RWPE1 (cell line): ENCODE results near the gene VPS37C.
"Not testable (repeated sequence)": the region's sequence is repeated elsewhere in the genome, so short reads cannot be mapped to it uniquely, and the experiment has no call there.

Experiments used
- CTCF ChIA-PET: fragments of 350-600 bp; sonication (Branson Sonifier 250); formaldehyde crosslinking; extraction: SDS; loops from one replicate; lab custom pipeline; 2021; lab: Yijun Ruan, JAX
- POLR2A ChIA-PET: fragments of 400-600 bp; formaldehyde crosslinking; extraction: SDS; loops from one replicate; lab custom pipeline; 2020; ENCODE audit warnings: antibody characterized with exemption; ENCODE audit not compliant: low non-redundant PET; lab: Yijun Ruan, JAX
- DNase-seq: peaks from one replicate; pipeline ENCODE4 v3.0.0; 2012; ENCODE audit warnings: low spot score
- H3K27ac ChIP-seq: fragments of 450-650 bp; 2 replicates; pipeline ENCODE4 v1.5.1; 2017
- TF ChIP-seq, protein P1 (sequence below): fragments of 450-650 bp; conservative IDR thresholded peaks from 2 replicates; pipeline ENCODE4 v1.5.1; 2017; ENCODE audit warnings: low read depth, mild to moderate bottlenecking

Gene VPS37C

DNA sequence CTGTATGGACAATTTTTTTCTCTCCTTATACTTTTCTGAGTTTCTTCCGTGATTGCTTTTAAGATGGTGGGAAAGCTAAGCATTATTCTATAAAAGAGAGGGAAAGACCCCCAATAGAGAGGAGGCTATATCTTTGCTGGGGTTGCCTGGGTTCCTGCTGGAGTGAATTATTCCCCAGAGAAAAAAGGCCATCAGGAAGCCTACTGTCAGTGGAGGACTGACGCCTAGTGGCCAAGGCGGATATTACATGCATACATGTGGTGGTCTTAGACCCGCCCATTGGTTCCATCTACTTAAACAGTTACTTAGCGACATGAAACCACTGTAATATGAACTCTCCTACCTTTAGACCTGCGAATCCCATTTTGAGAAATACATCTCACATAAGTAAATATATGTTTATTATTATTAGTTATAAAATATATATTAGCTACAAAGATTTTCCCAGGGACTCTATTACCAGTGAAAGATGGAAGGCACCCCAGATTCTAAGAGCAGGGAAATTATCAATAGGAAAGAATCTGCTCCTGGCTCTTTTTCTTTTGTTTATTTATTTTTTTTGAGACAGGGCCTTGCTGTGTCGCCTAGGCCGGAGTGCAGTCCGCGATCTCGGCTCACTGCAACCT lies 26.4 kb upstream of the VPS37C start:
- ChIA-PET POLR2A (no interaction called here), CTCF (interaction anchor here (0.5 to 1.8 kb wide), 10 partner anchors 8 to 429 kb away, joined by 3 to 5 read pairs (median 3); no protein-coding TSS in a partner anchor)
- H3K27ac ChIP-seq = no peak overlapping the region
- DNase-seq = peak; percentile 70
- TF ChIP-seq, protein P1, sequence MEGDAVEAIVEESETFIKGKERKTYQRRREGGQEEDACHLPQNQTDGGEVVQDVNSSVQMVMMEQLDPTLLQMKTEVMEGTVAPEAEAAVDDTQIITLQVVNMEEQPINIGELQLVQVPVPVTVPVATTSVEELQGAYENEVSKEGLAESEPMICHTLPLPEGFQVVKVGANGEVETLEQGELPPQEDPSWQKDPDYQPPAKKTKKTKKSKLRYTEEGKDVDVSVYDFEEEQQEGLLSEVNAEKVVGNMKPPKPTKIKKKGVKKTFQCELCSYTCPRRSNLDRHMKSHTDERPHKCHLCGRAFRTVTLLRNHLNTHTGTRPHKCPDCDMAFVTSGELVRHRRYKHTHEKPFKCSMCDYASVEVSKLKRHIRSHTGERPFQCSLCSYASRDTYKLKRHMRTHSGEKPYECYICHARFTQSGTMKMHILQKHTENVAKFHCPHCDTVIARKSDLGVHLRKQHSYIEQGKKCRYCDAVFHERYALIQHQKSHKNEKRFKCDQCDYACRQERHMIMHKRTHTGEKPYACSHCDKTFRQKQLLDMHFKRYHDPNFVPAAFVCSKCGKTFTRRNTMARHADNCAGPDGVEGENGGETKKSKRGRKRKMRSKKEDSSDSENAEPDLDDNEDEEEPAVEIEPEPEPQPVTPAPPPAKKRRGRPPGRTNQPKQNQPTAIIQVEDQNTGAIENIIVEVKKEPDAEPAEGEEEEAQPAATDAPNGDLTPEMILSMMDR = peak; percentile 91

GRCh38 chr11:61186504-61186903 lies 25.3 kb upstream of the VPS37C start:
- DNase-seq = no peak
- no peak overlapping the region for H3K27ac ChIP-seq
- POLR2A ChIA-PET = no interaction called here
- TF ChIP-seq, protein P1 = no peak
- CTCF ChIA-PET = interaction anchor here (1.8 kb wide), 1 partner anchor 223 kb away, joined by 4 read pairs; no protein-coding TSS in a partner anchor

GRCh38 chr11:61183645-61184044 lies 22.4 kb upstream of the VPS37C start:
- POLR2A ChIA-PET = no interaction called here
- CTCF ChIA-PET = no interaction called here
- no peak overlapping the region for H3K27ac ChIP-seq
- DNase-seq = no peak
- TF ChIP-seq, protein P1 = no peak

GRCh38 chr11:61181489-61181888 lies 20.3 kb upstream of the VPS37C start:
- DNase-seq = no peak
- CTCF ChIA-PET = interaction anchor here (0.6 kb wide), 1 partner anchor 406 kb away, joined by 3 read pairs; no protein-coding TSS in a partner anchor
- no peak overlapping the region for H3K27ac ChIP-seq
- TF ChIP-seq, protein P1 = no peak
- POLR2A ChIA-PET = no interaction called here

DNA sequence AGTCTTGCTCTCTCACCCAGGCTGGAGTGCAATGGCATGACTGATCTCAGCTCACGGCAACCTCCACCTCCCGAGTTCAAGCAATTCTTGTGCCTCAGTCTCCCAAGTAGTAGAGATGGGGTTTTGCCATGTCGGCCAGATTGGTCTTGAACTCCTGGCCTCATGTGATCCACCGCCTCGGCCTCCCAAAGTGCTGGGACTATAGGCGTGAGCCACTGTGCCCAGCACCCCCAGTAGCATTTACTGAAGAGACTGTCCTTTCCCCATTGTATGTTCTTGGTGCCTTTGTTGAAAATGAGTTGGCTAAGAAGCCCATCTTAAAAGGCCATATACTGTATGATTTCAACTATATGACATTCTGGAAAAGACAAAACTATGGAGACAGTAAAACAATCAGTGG lies 19.0 kb upstream of the VPS37C start:
- POLR2A ChIA-PET, H3K27ac ChIP-seq, DNase-seq: not testable (repeated sequence)
- CTCF ChIA-PET = interaction anchor here (0.6 kb wide), 1 partner anchor 62 kb away, joined by 3 read pairs; no protein-coding TSS in a partner anchor

DNA sequence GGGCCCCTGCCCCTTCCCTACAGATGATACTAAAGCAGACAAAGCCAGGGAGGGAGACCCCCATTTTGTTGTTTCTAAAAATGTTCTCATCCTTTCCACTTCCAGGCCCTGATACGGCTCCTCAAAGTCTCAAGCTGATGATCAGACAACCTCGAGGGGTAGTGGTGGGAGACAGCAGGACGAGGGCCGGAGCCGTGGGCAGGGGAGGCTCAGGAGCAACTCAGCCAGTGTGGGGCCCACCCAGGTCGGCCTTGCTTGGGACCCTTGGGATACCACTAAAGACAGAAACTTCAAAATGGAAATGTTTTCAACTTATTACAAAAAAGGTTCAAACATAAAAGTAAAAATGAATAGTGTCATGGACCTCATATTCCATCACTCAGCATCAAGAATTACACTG lies 15.2 kb upstream of the VPS37C start:
- no peak overlapping the region for H3K27ac ChIP-seq
- TF ChIP-seq, protein P1 = no peak

GRCh38 chr11:61174949-61175348 lies 13.7 kb upstream of the VPS37C start:
- TF ChIP-seq, protein P1 = no peak
- CTCF ChIA-PET = interaction anchor here (0.7 to 1.2 kb wide), 2 partner anchors 46 to 344 kb away, joined by 4 to 5 read pairs; no protein-coding TSS in a partner anchor
- no peak for DNase-seq

More for the DNA sequence above, 15.2 kb upstream of the VPS37C start:
- ChIA-PET CTCF (interaction anchor here (0.8 kb wide), 1 partner anchor 11 kb away, joined by 5 read pairs; no protein-coding TSS in a partner anchor), POLR2A (no interaction called here)
- DNase-seq = no peak

More at GRCh38 chr11:61174949-61175348, 13.7 kb upstream of the VPS37C start:
- POLR2A ChIA-PET = no interaction called here
- H3K27ac ChIP-seq = no peak overlapping the region
